Liver (tissue), 3 donors: ENCODE measurements around the gene TNS3.

Experiments used
- ATF3 ChIP-seq: IDR thresholded peaks from 2 replicates; pipeline ENCODE4 v1.6.1; 2016; ENCODE audit warnings: antibody characterized with exemption
- CTCF ChIP-seq: fragments of 150-350 bp; IDR thresholded peaks from 2 replicates; pipeline ENCODE4 v1.5.1; 2017; ENCODE audit warnings: improper control_type of control experiment, low read depth, low read length; ENCODE audit not compliant: missing input control
- FOXA1 ChIP-seq: IDR thresholded peaks from 2 replicates; pipeline ENCODE4 v1.6.1; 2016; ENCODE audit warnings: antibody characterized with exemption
- FOXA2 ChIP-seq: IDR thresholded peaks from 2 replicates; pipeline ENCODE4 v1.6.1; 2016; ENCODE audit warnings: antibody characterized with exemption
- GABPA ChIP-seq, 2 donors: IDR thresholded peaks in 1 of 2; conservative IDR thresholded peaks in 1 of 2; 2 replicates each; pipeline ENCODE4 v1.6.1; 2016; ENCODE audit warnings: antibody characterized with exemption in 2 of 2, mild to moderate bottlenecking in 1 of 2, moderate library complexity in 1 of 2
- HNF4A ChIP-seq, 2 donors: conservative IDR thresholded peaks; 2 replicates each; pipeline ENCODE4 v1.6.1; 2016; ENCODE audit warnings: antibody characterized with exemption in 2 of 2, mild to moderate bottlenecking in 2 of 2
- HNF4G ChIP-seq: IDR thresholded peaks from 2 replicates; pipeline ENCODE4 v1.6.1; 2016; ENCODE audit warnings: antibody characterized with exemption
- MAX ChIP-seq: IDR thresholded peaks from 2 replicates; pipeline ENCODE4 v1.6.1; 2016; ENCODE audit warnings: antibody characterized with exemption
- RAD21 ChIP-seq, 2 donors: IDR thresholded peaks; 2 replicates each; pipeline ENCODE4 v1.6.1; 2016; ENCODE audit warnings: antibody characterized with exemption in 2 of 2, mild to moderate bottlenecking in 2 of 2
- REST ChIP-seq: IDR thresholded peaks from 2 replicates; pipeline ENCODE4 v1.6.1; 2016; ENCODE audit warnings: antibody characterized with exemption, mild to moderate bottlenecking
- RXRA ChIP-seq, 2 donors: IDR thresholded peaks; 2 replicates each; pipeline ENCODE4 v1.6.1; 2017 to 2018; ENCODE audit warnings: antibody characterized with exemption in 2 of 2, mild to moderate bottlenecking in 1 of 2
- SP1 ChIP-seq: IDR thresholded peaks from 2 replicates; pipeline ENCODE4 v1.6.1; 2018; ENCODE audit warnings: antibody characterized with exemption, mild to moderate bottlenecking
- TAF1 ChIP-seq: conservative IDR thresholded peaks from 2 replicates; pipeline ENCODE4 v1.6.1; 2016; ENCODE audit warnings: antibody characterized with exemption, mild to moderate bottlenecking
- YY1 ChIP-seq: IDR thresholded peaks from 2 replicates; pipeline ENCODE4 v1.6.1; 2016; ENCODE audit warnings: antibody characterized with exemption, mild to moderate bottlenecking
- donor health status: healthy.
- donor health status: healthy.

- no peak for TF ChIP-seq HNF4G
- no peak for TF ChIP-seq CTCF
- TF ChIP-seq REST = no peak
- no peak for TF ChIP-seq GABPA (IDR thresholded peaks at IDR 0.05 in 1 of 2, conservative IDR thresholded peaks at IDR 0.05 in 1 of 2)
- no peak for TF ChIP-seq MAX
- no peak for TF ChIP-seq HNF4A (conservative IDR thresholded peaks at IDR 0.05)
- no peak for TF ChIP-seq FOXA1
- no peak for TF ChIP-seq RAD21 (IDR thresholded peaks at IDR 0.05)
- no peak for TF ChIP-seq YY1
- TF ChIP-seq ATF3 = no peak
- TF ChIP-seq SP1 = no peak
- TF ChIP-seq TAF1 = no peak
- no peak for TF ChIP-seq FOXA2
- TF ChIP-seq RXRA (IDR thresholded peaks at IDR 0.05) = no peak
Observed at GRCh38 chr7:47474211-47474936, 107.5 kb downstream of the TNS3 start.
